Measurements from ENCODE around the gene IFTAP. TPM values are rescaled to one million over a fixed set of nuclear protein-coding genes. Genes with fewer than 3 reads are reported as not detected.

The IFTAP gene
- total RNA-seq, 1 donor from 2014 or later: 50.1 TPM

DNA sequence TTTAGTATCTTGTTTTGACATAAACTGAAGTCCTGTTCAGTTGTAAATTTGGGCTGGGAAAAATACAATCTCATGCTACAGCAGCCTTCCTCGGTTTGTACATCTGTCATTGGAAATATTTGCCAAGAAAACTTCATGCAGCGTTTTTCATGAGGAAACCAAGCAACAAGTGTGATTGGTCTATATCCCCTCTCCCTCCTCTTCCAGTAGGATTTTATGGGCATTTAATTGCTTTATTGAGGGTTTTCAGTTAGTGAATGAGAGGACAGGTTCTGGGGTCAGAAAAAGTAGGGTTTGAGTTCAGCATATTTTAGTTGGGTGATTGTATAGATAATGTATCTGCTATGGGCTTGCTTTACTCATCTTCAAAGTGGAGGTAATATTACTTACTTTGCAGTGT is 93.8 kb downstream of the IFTAP start:
- DNase-seq: no peak
- no peaks in the 10 kb centered on the region for H3K4me1 ChIP-seq
- H3K36me3 ChIP-seq: no peaks in the 10 kb centered on the region
- intact Hi-C loops (cut with micrococcal nuclease): no loop called here
- TF ChIP-seq, protein P1, sequence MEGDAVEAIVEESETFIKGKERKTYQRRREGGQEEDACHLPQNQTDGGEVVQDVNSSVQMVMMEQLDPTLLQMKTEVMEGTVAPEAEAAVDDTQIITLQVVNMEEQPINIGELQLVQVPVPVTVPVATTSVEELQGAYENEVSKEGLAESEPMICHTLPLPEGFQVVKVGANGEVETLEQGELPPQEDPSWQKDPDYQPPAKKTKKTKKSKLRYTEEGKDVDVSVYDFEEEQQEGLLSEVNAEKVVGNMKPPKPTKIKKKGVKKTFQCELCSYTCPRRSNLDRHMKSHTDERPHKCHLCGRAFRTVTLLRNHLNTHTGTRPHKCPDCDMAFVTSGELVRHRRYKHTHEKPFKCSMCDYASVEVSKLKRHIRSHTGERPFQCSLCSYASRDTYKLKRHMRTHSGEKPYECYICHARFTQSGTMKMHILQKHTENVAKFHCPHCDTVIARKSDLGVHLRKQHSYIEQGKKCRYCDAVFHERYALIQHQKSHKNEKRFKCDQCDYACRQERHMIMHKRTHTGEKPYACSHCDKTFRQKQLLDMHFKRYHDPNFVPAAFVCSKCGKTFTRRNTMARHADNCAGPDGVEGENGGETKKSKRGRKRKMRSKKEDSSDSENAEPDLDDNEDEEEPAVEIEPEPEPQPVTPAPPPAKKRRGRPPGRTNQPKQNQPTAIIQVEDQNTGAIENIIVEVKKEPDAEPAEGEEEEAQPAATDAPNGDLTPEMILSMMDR (IDR thresholded peaks at IDR 0.05; ENCODE audit: borderline replicate concordance): no peak
- H3K9me3 ChIP-seq (replicated peaks): no peaks in the 10 kb centered on the region
- peaks cover 35% of the 10 kb centered on the region for H3K27me3 ChIP-seq (ENCODE audit: low read depth)
- H3K4me3 ChIP-seq: no peak overlapping the region
- no peak overlapping the region for H3K27ac ChIP-seq (replicated peaks)

DNA sequence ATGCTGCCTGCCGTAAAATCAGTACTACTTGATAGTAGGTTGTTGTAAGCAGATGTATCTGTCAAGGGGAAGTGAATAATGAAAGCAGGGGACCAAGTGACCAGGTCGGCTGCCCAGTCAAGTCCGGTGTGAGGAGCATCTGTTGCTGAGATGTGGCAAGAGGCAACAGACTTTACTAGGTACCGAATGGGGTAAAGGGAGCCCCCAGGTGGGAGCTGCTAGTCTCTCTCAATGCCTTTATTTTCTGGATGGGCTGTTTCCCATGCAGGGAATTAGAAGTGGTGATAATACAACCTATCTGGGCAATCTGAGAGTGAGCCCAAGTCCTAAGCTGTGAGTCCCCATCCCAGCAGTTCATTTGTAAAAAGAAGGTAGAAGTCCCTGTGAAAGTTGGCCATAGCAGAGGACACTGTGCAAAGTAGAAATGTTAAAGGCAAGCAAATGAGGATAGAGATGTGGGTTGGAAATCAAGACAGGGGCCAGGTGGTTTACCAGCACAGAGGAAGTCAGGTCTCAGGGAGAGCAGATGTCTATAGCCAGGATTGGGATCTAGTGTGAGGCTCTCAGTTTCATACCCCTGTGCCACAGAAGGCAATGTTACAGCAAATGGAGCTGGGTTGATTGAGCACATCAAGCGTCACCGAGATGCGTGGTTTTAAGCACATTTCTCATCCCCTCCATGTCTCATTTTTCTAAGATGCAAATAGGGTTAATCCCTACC is 94.4 kb downstream of the IFTAP start:
- no peak overlapping the region for H3K27ac ChIP-seq (replicated peaks)
- H3K4me3 ChIP-seq: no peak overlapping the region
- TF ChIP-seq, protein P1 (IDR thresholded peaks at IDR 0.05; ENCODE audit: borderline replicate concordance): no peak
- no peaks in the 10 kb centered on the region for H3K36me3 ChIP-seq
- peaks cover 36% of the 10 kb centered on the region for H3K27me3 ChIP-seq (ENCODE audit: low read depth)
- H3K4me1 ChIP-seq: no peaks in the 10 kb centered on the region
- intact Hi-C loops (cut with micrococcal nuclease): no loop called here
- DNase-seq: no peak
- H3K9me3 ChIP-seq (replicated peaks): no peaks in the 10 kb centered on the region

DNA sequence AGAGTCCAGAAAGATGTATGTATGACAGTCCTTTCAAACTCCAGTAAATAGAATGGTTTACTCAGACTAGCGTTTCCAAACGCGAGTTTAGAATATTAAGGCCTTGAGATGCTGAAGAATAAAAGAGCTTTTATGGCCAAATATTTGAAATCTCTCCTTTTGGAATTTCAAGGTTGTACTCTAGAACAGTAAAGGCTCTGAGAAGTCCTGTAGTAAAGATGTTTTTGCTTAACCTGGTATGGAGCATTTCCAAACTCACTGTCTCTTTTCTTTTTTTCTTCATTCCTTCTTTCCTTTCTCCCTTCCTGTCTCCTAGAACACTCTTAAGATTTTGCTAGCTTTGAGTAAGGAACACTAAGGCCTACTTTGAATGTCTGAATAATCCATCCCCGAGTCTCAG is 95.1 kb downstream of the IFTAP start:
- Histone ChIP-seq H3K9me3 (replicated peaks) (no peaks in the 10 kb centered on the region), H3K36me3 (no peaks in the 10 kb centered on the region), H3K27me3 (ENCODE audit: low read depth) (peaks cover 41% of the 10 kb centered on the region), H3K4me3 (no peak overlapping the region), H3K27ac (replicated peaks) (no peak overlapping the region), H3K4me1 (no peaks in the 10 kb centered on the region)
- intact Hi-C loops (cut with micrococcal nuclease): no loop called here
- no peak for DNase-seq
- TF ChIP-seq, protein P1 (IDR thresholded peaks at IDR 0.05; ENCODE audit: borderline replicate concordance): no peak

DNA sequence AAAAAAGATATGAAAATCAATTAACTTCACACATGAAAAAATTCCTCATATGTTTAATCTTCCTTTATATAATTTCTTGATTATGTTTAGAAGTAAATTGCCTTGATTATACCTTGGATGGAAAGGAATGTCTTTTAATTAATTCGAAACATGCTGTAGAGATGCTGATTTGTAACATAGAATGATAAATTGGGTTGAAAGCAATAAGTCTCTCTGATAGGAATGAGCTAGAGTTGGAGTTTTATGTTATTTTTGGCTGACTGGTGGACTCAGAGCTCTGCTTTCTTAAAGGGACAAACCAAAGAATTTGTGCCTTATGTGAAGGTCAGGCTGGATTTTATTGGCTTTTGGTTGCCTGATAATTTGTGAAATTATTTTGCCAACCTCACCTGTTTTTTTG is 98.4 kb downstream of the IFTAP start:
- intact Hi-C loops (cut with micrococcal nuclease): no loop called here
- no peak overlapping the region for H3K4me3 ChIP-seq
- no peak overlapping the region for H3K27ac ChIP-seq (replicated peaks)
- no peaks in the 10 kb centered on the region for H3K9me3 ChIP-seq (replicated peaks)
- no peaks in the 10 kb centered on the region for H3K36me3 ChIP-seq
- no peak for DNase-seq
- peaks cover 49% of the 10 kb centered on the region for H3K27me3 ChIP-seq (ENCODE audit: low read depth)
- TF ChIP-seq, protein P1 (IDR thresholded peaks at IDR 0.05; ENCODE audit: borderline replicate concordance): no peak
- H3K4me1 ChIP-seq: no peaks in the 10 kb centered on the region

DNA sequence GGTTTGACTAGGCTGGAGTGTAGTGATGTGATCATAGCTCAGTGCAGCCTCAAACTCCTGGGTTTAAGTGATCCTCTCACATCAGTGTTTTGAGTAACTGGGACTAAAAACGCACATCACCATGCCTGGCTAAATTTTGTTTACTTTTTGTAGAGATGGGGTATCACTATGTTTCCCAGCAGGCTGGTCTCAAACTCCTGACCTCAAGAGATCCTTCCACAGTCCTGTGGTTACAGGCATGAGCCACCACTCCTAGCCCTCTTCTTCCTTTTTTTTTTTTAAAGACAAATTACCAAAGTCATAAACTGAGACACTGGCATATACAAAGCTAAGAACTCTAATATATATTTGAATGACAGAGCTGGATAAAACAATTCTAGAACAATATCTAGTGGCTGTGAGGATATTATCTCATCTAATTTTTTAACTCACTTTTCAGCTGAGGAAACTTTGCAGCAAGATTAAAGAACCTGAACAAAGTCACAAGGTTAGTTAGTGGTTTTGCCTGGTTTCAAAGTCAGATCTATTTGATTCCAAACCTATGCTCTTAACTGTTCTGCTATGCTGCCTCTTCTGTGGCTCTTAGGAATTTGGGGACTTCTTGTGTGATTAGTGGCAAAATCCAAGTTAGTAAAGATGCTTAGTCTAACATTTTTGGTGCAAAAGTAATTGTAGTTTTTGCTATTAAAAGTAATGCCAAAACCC is 99.0 kb downstream of the IFTAP start:
- no peak for DNase-seq
- Histone ChIP-seq H3K4me1 (no peaks in the 10 kb centered on the region), H3K27me3 (ENCODE audit: low read depth) (peaks cover 47% of the 10 kb centered on the region), H3K9me3 (replicated peaks) (no peaks in the 10 kb centered on the region), H3K27ac (replicated peaks) (no peak overlapping the region), H3K36me3 (no peaks in the 10 kb centered on the region), H3K4me3 (no peak overlapping the region)
- TF ChIP-seq, protein P1 (IDR thresholded peaks at IDR 0.05; ENCODE audit: borderline replicate concordance): no peak
- intact Hi-C loops (cut with micrococcal nuclease): no loop called here

All from left ventricle myocardium inferior (tissue), 1 donor.